A549 (cell line): ENCODE results near the gene PHGDH.

Experiments
- BHLHE40 ChIP-seq: IDR thresholded peaks from 2 replicates; pipeline ENCODE4 v1.6.1; 2012; ENCODE audit warnings: low read depth, low read length, inconsistent platforms
- EHMT2 ChIP-seq: fragments of 200-600 bp; sonication (generic); IDR thresholded peaks from 2 replicates; pipeline ENCODE4 v1.6.1; 2016; ENCODE audit warnings: antibody characterized with exemption, low read depth, mild to moderate bottlenecking, moderate library complexity
- EP300 ChIP-seq, 2 experiments: fragments of >200 bp; sonication (Bioruptor Twin); formaldehyde crosslinking; IDR thresholded peaks; 2 replicates in 1 of 2; 3 replicates in 1 of 2; pipeline ENCODE4 v1.6.1; 2016 to 2017
- JUN ChIP-seq, 2 experiments: fragments of >200 bp; sonication (Bioruptor Twin); formaldehyde crosslinking; IDR thresholded peaks; 2 replicates in 1 of 2; 3 replicates in 1 of 2; pipeline ENCODE4 v1.6.1; 2016 to 2017
- KDM5A ChIP-seq: fragments of 200-600 bp; sonication (generic); IDR thresholded peaks from 2 replicates; pipeline ENCODE4 v1.6.1; 2016; ENCODE audit warnings: antibody characterized with exemption, mild to moderate bottlenecking
- PBX3 ChIP-seq: IDR thresholded peaks from 2 replicates; pipeline ENCODE4 v1.6.1; 2012
- PHF8 ChIP-seq: fragments of 200-600 bp; sonication (generic); IDR thresholded peaks from 2 replicates; pipeline ENCODE4 v1.6.1; 2016; ENCODE audit warnings: low read depth, mild to moderate bottlenecking, antibody characterized with exemption, moderate library complexity, borderline replicate concordance
- POLR2A ChIP-seq: IDR thresholded peaks from 2 replicates; pipeline ENCODE4 v1.6.1; 2012; ENCODE audit warnings: mild to moderate bottlenecking, low read length
- RAD21 ChIP-seq, 2 experiments: fragments of >200 bp in 1 of 2; sonication (Bioruptor Twin) in 1 of 2; formaldehyde crosslinking in 1 of 2; IDR thresholded peaks in 1 of 2; conservative IDR thresholded peaks in 1 of 2; 2 replicates in 1 of 2; 3 replicates in 1 of 2; pipeline ENCODE4 v1.6.1; 2012 to 2018; ENCODE audit warnings: inconsistent platforms in 1 of 2
- SREBF2 ChIP-seq: fragments of 450-650 bp; IDR thresholded peaks from 2 replicates; pipeline ENCODE4 v1.6.1; 2014; ENCODE audit warnings: mild to moderate bottlenecking, moderate library complexity
- TF ChIP-seq, protein P1 (sequence below): fragments of >200 bp; sonication (Bioruptor Twin); formaldehyde crosslinking; IDR thresholded peaks from 3 replicates; pipeline ENCODE4 v1.5.1; 2016
- TF ChIP-seq, protein P2 (sequence below): fragments of 450-650 bp; IDR thresholded peaks from 2 replicates; pipeline ENCODE4 v1.6.1; 2014; ENCODE audit warnings: antibody characterized with exemption

GRCh38 chr1:119713039-119713748 lies 1.5 kb downstream of the PHGDH start:
- TF ChIP-seq, protein P1, sequence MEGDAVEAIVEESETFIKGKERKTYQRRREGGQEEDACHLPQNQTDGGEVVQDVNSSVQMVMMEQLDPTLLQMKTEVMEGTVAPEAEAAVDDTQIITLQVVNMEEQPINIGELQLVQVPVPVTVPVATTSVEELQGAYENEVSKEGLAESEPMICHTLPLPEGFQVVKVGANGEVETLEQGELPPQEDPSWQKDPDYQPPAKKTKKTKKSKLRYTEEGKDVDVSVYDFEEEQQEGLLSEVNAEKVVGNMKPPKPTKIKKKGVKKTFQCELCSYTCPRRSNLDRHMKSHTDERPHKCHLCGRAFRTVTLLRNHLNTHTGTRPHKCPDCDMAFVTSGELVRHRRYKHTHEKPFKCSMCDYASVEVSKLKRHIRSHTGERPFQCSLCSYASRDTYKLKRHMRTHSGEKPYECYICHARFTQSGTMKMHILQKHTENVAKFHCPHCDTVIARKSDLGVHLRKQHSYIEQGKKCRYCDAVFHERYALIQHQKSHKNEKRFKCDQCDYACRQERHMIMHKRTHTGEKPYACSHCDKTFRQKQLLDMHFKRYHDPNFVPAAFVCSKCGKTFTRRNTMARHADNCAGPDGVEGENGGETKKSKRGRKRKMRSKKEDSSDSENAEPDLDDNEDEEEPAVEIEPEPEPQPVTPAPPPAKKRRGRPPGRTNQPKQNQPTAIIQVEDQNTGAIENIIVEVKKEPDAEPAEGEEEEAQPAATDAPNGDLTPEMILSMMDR, result no peak
- TF ChIP-seq JUN (IDR thresholded peaks at IDR 0.05) (no peak), BHLHE40 (no peak), RAD21 (conservative IDR thresholded peaks at IDR 0.05 in 1 of 2, IDR thresholded peaks at IDR 0.05 in 1 of 2) (no peak), KDM5A (no peak), POLR2A (no peak), PHF8 (no peak), EHMT2 (no peak), EP300 (IDR thresholded peaks at IDR 0.05) (no peak), SREBF2 (no peak), PBX3 (no peak)
- TF ChIP-seq, protein P2, sequence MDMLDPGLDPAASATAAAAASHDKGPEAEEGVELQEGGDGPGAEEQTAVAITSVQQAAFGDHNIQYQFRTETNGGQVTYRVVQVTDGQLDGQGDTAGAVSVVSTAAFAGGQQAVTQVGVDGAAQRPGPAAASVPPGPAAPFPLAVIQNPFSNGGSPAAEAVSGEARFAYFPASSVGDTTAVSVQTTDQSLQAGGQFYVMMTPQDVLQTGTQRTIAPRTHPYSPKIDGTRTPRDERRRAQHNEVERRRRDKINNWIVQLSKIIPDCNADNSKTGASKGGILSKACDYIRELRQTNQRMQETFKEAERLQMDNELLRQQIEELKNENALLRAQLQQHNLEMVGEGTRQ, result no peak
